HTERT RPE-1 (cell line): ENCODE measurements around the gene DBF4B.
"Not testable (repeated sequence)": the region's sequence is repeated elsewhere in the genome, so short reads cannot be mapped to it uniquely, and the experiment has no call there.

Experiments used
- in situ Hi-C: fragments of 300-500 bp; cut with MboI; formaldehyde crosslinking; loops from 4 replicates; pipeline ENCODE4 v1.14.3; 2020; ENCODE audit warnings: low sequenced_read_pairs

The DBF4B gene

GRCh38 chr17:44708401-44709263 is at the start of gene DBF4B:
Gene DBF4B (plus strand): TSS chr17:44708665. CDS start chr17:44708821, 156 bp downstream.
- in situ Hi-C loops: no loop called here

- in situ Hi-C loops: no loop called here
Observed at GRCh38 chr17:44661835-44662234, 46.6 kb upstream of the DBF4B start.

DNA sequence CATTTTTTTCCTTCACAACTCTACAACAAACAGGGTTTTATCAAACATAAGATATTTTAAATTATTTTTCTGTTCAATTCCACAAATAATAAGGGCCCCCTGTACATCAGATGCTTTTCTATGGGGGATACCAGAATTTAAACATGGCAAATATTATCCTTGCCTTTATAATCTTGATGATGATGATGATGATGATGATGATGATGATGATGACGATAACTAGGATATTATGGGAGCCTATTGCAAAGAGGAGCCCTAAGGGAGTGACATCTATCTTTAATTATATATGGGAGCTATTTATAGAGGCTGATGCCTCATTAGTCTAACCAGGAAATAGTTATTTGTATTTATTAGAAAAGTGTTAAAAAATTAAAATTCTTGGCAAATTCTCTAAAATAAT is 45.4 kb upstream of the DBF4B start:
- in situ Hi-C loops: no loop called here

GRCh38 chr17:44664867-44665266 is 43.6 kb upstream of the DBF4B start:
- in situ Hi-C loops: no loop called here

DNA sequence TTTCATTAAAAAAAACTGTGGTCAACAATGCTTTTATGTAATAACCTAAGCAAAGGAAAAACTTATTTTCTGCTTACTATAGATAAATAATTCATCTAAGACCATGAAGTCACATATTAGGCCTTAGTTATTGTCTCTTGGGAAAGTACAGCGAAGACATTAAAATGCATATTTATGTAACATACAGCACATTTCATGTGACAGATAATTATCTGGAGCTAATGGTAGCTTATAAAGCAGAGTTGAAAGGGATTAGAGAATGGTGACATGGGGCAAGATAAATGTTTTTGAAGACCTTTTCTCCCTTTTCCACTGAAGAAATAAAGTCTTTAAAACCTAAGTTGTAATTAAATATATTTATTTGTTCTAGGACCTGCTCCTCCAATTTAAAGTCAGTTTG is 42.5 kb upstream of the DBF4B start:
- in situ Hi-C loops: no loop called here

- in situ Hi-C loops: no loop called here
Observed at GRCh38 chr17:44672479-44673093, 35.9 kb upstream of the DBF4B start.

DNA sequence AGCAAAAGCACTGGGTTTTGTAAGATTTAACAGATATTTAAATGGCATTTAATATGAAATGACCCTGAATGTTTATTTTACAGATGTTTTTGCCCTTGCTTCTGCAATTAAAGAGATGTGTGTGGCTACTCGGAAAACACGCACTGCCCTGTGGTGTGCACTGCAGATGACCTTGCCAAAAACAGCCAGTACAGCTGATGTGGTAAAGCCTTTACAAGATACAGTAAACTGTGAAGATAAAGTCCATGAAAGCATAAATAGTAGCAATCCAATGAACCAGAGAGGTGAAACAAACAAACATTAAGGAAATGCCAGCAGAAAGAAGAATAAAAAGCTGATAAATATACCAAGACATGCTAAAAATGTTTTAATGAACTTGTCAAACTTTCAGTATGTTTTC is 34.6 kb upstream of the DBF4B start:
- in situ Hi-C loops: no loop called here

DNA sequence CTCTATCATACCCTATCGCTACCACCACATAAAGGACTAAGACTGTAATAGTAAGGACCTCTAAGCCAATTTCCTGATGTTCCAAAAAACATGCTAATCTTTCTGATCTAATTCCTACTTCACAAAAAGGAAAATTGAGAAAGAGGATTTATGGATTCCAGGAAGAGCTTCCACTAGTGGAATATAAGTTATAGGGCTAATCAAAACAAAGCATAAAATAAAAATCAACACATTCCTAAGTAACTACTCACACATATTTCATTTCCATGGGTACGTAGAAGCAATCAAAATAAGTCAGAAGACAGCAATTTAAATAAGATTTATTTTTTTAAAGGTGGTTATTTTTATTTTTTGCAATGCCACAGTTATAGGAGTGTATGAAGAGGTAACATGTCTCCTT is 31.3 kb upstream of the DBF4B start:
- in situ Hi-C loops: no loop called here

DNA sequence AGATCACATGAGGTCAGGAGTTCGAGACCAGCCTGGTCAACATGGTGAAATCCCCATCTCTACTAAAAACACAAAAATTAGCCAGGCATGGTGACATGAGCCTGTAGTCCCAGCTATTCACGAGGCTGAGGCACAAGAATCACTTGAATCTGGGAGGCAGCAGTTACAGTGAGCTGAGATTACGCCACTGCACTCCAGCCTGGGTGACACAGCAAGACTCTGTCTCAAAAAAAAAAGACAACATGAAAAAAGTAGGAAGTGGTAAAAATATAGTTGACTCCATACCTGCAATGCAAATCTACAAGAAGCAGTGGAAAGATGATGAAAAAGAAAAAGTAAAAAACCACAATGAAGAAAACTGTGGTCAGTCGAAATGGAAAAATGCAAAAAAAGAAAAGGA is 25.2 kb upstream of the DBF4B start:
- in situ Hi-C loops: not testable (repeated sequence)

DNA sequence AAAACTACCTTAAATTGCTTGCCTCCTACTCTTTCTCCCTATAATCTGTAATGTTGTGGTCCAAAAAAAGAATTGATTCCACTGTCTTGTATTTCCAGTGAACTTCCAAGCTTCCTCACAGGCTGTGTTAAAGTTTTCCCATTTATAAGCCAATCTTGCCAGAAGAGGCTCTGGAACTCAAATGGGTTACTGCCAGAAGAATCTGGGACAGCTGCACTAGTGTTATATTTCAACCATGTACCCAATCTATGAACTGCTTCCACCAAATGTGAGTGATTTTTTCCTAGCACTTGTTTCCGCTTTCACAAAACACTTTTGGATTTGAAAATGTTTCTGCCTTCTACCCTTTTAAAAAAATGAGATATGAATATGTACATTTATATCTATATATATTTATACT is 20.7 kb upstream of the DBF4B start:
- in situ Hi-C loops: no loop called here

DNA sequence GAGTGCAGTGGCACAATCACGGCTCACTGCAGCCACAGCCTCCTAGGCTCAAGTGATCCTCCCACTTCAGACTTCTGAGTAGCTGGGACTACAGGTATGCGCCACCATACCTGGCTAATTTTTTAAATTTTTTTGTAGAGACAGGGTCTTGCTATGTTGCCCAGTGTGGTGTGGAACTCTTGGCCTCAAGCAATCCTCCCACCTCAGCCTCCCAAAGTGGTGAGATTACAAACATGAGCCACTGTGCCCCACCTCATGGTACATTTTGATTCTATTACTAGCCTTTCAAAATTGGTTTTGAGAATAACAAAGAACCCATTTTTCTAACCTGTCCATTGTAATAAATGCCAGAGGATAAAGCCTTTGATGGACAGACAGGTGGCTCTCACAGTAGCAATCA is 20.3 kb upstream of the DBF4B start:
- in situ Hi-C loops: no loop called here

- in situ Hi-C loops: no loop called here
Observed at GRCh38 chr17:44688675-44689476, 19.6 kb upstream of the DBF4B start.

- in situ Hi-C loops: no loop called here
Observed at GRCh38 chr17:44689477-44690217, 18.8 kb upstream of the DBF4B start, which contains the start of gene CCDC43. Gene CCDC43 (minus strand): TSS chr17:44689776. CDS start chr17:44689753, 23 bp downstream.

- in situ Hi-C loops: not testable (repeated sequence)
Observed at GRCh38 chr17:44690746-44691306, 17.6 kb upstream of the DBF4B start.

- in situ Hi-C loops: no loop called here
Observed at GRCh38 chr17:44693609-44694008, 14.9 kb upstream of the DBF4B start.

- in situ Hi-C loops: not testable (repeated sequence)
Observed at GRCh38 chr17:44700288-44700687, 8.2 kb upstream of the DBF4B start.

DNA sequence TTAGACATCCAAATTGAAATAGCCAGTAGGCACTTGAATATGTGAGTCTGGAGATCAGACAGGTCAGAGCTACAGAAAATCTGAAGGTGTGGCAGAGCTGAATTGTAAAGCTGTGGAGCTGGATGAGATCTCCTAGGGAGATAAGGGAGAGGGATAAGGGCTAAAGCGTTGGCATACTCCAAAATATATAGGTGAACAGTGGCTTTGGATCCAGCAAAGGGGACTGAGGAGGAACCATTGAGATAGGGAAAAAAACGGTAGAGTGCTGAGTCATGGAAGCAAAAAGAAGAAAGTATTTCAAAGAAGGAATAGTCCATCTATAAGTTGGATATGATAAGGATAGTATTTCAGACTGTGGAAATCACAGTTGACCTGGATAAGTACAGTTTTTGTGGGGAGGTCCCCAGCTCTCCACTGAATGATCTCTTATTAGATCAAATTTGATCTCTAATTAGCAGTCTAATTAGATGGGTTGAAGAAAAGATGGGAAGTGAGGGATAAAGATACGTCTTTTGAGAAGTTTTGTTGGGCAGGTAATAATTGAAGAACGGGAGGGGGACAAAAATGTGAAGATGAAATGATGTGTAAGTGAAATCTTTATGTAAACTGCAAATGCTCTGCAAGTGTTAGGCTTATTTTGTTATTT is 587 bp upstream of the DBF4B start:
- in situ Hi-C loops: no loop called here

DNA sequence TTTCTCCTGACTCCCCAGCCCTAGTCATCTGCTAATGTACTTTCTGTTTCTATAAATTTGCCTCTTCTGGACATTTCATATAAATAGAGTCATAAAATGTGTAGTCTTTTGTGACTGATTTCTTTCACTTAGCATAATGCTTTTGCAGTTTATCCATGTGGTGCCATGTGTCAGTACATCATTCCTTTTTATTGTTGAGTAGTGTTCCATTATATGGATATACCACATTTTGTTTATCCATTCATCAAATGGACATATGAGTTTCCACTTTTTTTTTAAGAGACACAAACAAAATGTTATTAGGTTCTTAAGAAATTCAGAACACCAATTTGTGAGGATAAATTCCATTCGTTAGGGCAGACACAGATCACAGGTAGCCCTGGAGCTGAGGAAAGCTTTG is 11.0 kb downstream of the DBF4B start:
- in situ Hi-C loops: no loop called here

DNA sequence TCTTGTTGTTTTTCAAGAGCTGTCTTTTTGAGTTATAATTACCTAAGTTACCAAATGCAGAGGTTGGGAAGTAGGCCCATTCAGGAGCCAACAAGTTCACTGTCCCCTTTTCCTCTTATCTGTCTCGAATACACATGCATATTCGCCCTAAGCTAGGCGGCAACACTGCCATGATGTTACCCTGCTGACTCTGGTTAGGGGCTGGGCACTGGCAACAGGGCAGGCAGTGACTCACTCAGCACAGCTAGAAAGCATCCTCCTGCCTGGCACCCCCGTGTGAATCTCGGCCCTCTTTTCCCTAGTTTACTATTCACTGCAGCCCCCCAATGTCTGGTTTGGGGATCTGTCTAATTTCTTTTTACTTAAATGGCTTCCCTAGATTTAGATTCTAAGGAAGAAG is 13.8 kb downstream of the DBF4B start:
- in situ Hi-C loops: no loop called here

- in situ Hi-C loops: not testable (repeated sequence)
Observed at GRCh38 chr17:44726121-44726520, 17.7 kb downstream of the DBF4B start.
